NCI-H1048 (cell line): Measurements from ENCODE around the gene IFNA4.

Source experiments
- DNase-seq: peaks from one replicate; lab custom pipeline; 2025; lab: John Stamatoyannopoulos, UW

The IFNA4 gene

GRCh38 chr9:21165516-21165915, 21.9 kb downstream of the IFNA4 start:
- no peak for DNase-seq

GRCh38 chr9:21160178-21160577, 27.2 kb downstream of the IFNA4 start:
- DNase-seq = no peak

GRCh38 chr9:21155501-21155900, 31.9 kb downstream of the IFNA4 start:
- no peak for DNase-seq

GRCh38 chr9:21154018-21154608, 33.3 kb downstream of the IFNA4 start:
- no peak for DNase-seq

GRCh38 chr9:21153336-21154017, 33.9 kb downstream of the IFNA4 start:
- no peak for DNase-seq

GRCh38 chr9:21144603-21145002, 42.8 kb downstream of the IFNA4 start:
- no peak for DNase-seq

- no peak for DNase-seq
Observed at GRCh38 chr9:21141427-21141882, 45.9 kb downstream of the IFNA4 start, which contains the start of gene IFNW1. IFNW1 (minus strand) TSS chr9:21141832; CDS start chr9:21141570, 262 bp downstream.

GRCh38 chr9:21137020-21137419, 50.4 kb downstream of the IFNA4 start:
- DNase-seq = no peak
